GF-D8 (cell line): ENCODE data around the gene SYT2.
A peak's percentile ranks its signal among the peaks of the same experiment; 100 is the strongest.
"Not testable (repeated sequence)": the region's sequence is repeated elsewhere in the genome, so short reads cannot be mapped to it uniquely, and the experiment has no call there.

ENCODE experiments used
- DNase-seq: peaks from one replicate; lab custom pipeline; 2025; lab: John Stamatoyannopoulos, UW

SYT2 gene

GRCh38 chr1:202569393-202570322 is 140.6 kb downstream of the SYT2 start:
- DNase-seq: no peak

GRCh38 chr1:202568826-202569225 is 141.4 kb downstream of the SYT2 start:
- DNase-seq: no peak

GRCh38 chr1:202568410-202568809 is 141.8 kb downstream of the SYT2 start:
- DNase-seq: no peak

GRCh38 chr1:202567738-202568137 is 142.5 kb downstream of the SYT2 start:
- DNase-seq: no peak

- no peak for DNase-seq
These were observed 144.2 kb downstream of the SYT2 start for GRCh38 chr1:202565890-202566602.

- DNase-seq: no peak
These were observed 145.2 kb downstream of the SYT2 start for GRCh38 chr1:202564958-202565495.

GRCh38 chr1:202563818-202564217 is 146.4 kb downstream of the SYT2 start:
- no peak for DNase-seq

- no peak for DNase-seq
These were observed 147.7 kb downstream of the SYT2 start for GRCh38 chr1:202562444-202563060.

- no peak for DNase-seq
These were observed 148.4 kb downstream of the SYT2 start for GRCh38 chr1:202561726-202562443.

GRCh38 chr1:202561240-202561639 is 149.0 kb downstream of the SYT2 start:
- DNase-seq: no peak

- DNase-seq: not testable (repeated sequence)
These were observed 152.6 kb downstream of the SYT2 start for GRCh38 chr1:202557662-202558061.

GRCh38 chr1:202556037-202556436 is 154.2 kb downstream of the SYT2 start:
- DNase-seq: not testable (repeated sequence)

GRCh38 chr1:202554619-202555018 is 155.6 kb downstream of the SYT2 start:
- DNase-seq: not testable (repeated sequence)

GRCh38 chr1:202553560-202554038 is 156.7 kb downstream of the SYT2 start:
- peak; percentile 70 for DNase-seq

GRCh38 chr1:202553078-202553477 is 157.2 kb downstream of the SYT2 start:
- not testable (repeated sequence) for DNase-seq

GRCh38 chr1:202552615-202553014 is 157.6 kb downstream of the SYT2 start:
- not testable (repeated sequence) for DNase-seq

GRCh38 chr1:202551683-202552082 is 158.6 kb downstream of the SYT2 start:
- no peak for DNase-seq

- not testable (repeated sequence) for DNase-seq
These were observed 160.2 kb downstream of the SYT2 start for GRCh38 chr1:202550088-202550487.

- DNase-seq: no peak
These were observed 163.0 kb downstream of the SYT2 start for GRCh38 chr1:202547215-202547614.

- DNase-seq: not testable (repeated sequence)
These were observed 163.5 kb downstream of the SYT2 start for GRCh38 chr1:202546796-202547195.

- not testable (repeated sequence) for DNase-seq
These were observed 163.9 kb downstream of the SYT2 start for GRCh38 chr1:202546377-202546776.
